HEK293T (cell line): ENCODE measurements around the gene GAL3ST2.
"Not testable (repeated sequence)": the region's sequence is repeated elsewhere in the genome, so short reads cannot be mapped to it uniquely, and the experiment has no call there.

Experiments
- CTCF ChIA-PET: fragments of 350-600 bp; formaldehyde crosslinking; extraction: SDS; loops from one replicate; lab custom pipeline; 2021; ENCODE audit warnings: antibody characterized with exemption, inconsistent platforms; lab: Yijun Ruan, JAX
- POLR2A ChIA-PET: fragments of 350-600 bp; formaldehyde crosslinking; extraction: SDS; loops from one replicate; lab custom pipeline; 2020; ENCODE audit warnings: antibody characterized with exemption, inconsistent platforms; lab: Yijun Ruan, JAX
- DNase-seq: peaks from one replicate; pipeline ENCODE4 v3.0.0; 2012; ENCODE audit warnings: mixed read lengths; ENCODE audit errors: extremely low spot score
- ARNT ChIP-seq: fragments of 450-650 bp; IDR thresholded peaks from 2 replicates; pipeline ENCODE4 v1.6.1; 2017; ENCODE audit warnings: mild to moderate bottlenecking
- BHLHE40 ChIP-seq: fragments of 450-650 bp; IDR thresholded peaks from 2 replicates; pipeline ENCODE4 v1.6.1; 2016; ENCODE audit warnings: mild to moderate bottlenecking, moderate library complexity, borderline replicate concordance
- CTBP1 ChIP-seq: fragments of 450-650 bp; IDR thresholded peaks from 2 replicates; pipeline ENCODE4 v1.6.1; 2016; ENCODE audit warnings: borderline replicate concordance
- ELF4 ChIP-seq: fragments of 450-650 bp; IDR thresholded peaks from 2 replicates; pipeline ENCODE4 v1.6.1; 2017; ENCODE audit warnings: antibody characterized with exemption
- FOXA1 ChIP-seq: fragments of 450-650 bp; IDR thresholded peaks from 2 replicates; pipeline ENCODE4 v1.6.1; 2016; ENCODE audit warnings: mild to moderate bottlenecking
- FOXK2 ChIP-seq: fragments of 450-650 bp; IDR thresholded peaks from 2 replicates; pipeline ENCODE4 v1.6.1; 2016; ENCODE audit warnings: mild to moderate bottlenecking
- FOXM1 ChIP-seq: fragments of 450-650 bp; IDR thresholded peaks from 2 replicates; pipeline ENCODE4 v1.6.1; 2017; ENCODE audit warnings: mild to moderate bottlenecking, borderline replicate concordance
- HDGF ChIP-seq: fragments of 450-650 bp; IDR thresholded peaks from 2 replicates; pipeline ENCODE4 v1.6.1; 2017; ENCODE audit warnings: antibody characterized with exemption, borderline replicate concordance
- L3MBTL2 ChIP-seq: fragments of 450-650 bp; conservative IDR thresholded peaks from 2 replicates; pipeline ENCODE4 v1.6.1; 2016; ENCODE audit warnings: mild to moderate bottlenecking
- LEF1 ChIP-seq: fragments of 450-650 bp; IDR thresholded peaks from 2 replicates; pipeline ENCODE4 v1.6.1; 2017; ENCODE audit warnings: mild to moderate bottlenecking, borderline replicate concordance
- NFRKB ChIP-seq: fragments of 450-650 bp; IDR thresholded peaks from 2 replicates; pipeline ENCODE4 v1.6.1; 2016; ENCODE audit warnings: mild to moderate bottlenecking, moderate library complexity
- SP1 ChIP-seq: fragments of 450-650 bp; IDR thresholded peaks from 2 replicates; pipeline ENCODE4 v1.6.1; 2017
- SUZ12 ChIP-seq: fragments of 450-650 bp; IDR thresholded peaks from 2 replicates; pipeline ENCODE4 v1.6.1; 2016; ENCODE audit warnings: mild to moderate bottlenecking
- TARDBP ChIP-seq: fragments of 450-650 bp; IDR thresholded peaks from 2 replicates; pipeline ENCODE4 v1.6.1; 2016
- ZNF384 ChIP-seq: fragments of 450-650 bp; IDR thresholded peaks from 2 replicates; pipeline ENCODE4 v1.6.1; 2016
- TF ChIP-seq, protein P1 (sequence below): fragments of 450-650 bp; IDR thresholded peaks from 2 replicates; pipeline ENCODE4 v1.6.1; 2016

The GAL3ST2 gene

DNA sequence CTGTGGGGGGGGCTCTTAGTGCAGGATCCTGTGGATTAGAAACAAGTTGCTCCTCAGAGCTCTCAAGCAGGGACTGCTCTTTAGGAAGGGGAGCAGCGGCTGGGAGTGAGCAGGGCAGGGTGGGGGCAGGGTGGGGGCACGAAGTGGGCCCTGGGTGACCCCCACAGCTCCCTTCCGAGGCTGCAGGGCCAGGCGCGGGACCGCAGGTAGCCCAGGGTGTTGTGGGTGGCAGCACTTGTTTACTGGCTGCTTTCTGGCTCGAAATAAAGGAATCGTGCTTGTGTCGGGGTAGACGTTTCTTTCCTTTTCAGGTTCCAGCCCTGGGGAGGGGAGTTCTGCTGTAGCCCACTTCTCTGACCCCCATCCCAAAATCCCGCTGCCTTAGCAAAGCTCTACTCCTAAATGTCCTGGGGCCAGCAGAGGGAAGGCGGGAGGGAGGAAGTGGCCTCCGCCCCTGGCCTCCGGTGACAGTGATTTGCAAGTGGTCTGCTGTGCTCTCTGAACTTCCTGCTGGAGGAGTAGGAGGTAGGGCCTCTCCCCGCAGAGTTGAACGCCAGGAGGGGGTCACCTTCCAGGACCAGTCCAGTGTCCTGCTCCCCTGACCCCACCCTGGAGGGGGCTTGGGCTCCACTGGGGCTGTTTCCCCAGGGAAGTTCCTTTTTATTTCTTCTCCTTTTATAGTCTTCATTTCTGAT, 40.7 kb downstream of the GAL3ST2 start:
- POLR2A ChIA-PET: no interaction called here
- no peak for TF ChIP-seq ELF4
- no peak for TF ChIP-seq LEF1
- no peak for TF ChIP-seq FOXA1
- no peak for TF ChIP-seq SP1
- TF ChIP-seq NFRKB: no peak
- TF ChIP-seq BHLHE40: no peak
- no peak for TF ChIP-seq TARDBP
- TF ChIP-seq ARNT: no peak
- TF ChIP-seq, protein P1, sequence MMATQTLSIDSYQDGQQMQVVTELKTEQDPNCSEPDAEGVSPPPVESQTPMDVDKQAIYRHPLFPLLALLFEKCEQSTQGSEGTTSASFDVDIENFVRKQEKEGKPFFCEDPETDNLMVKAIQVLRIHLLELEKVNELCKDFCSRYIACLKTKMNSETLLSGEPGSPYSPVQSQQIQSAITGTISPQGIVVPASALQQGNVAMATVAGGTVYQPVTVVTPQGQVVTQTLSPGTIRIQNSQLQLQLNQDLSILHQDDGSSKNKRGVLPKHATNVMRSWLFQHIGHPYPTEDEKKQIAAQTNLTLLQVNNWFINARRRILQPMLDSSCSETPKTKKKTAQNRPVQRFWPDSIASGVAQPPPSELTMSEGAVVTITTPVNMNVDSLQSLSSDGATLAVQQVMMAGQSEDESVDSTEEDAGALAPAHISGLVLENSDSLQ: no peak
- no peak for TF ChIP-seq ZNF384
- no peak for TF ChIP-seq CTBP1
- no peak for DNase-seq
- CTCF ChIA-PET: no interaction called here

DNA sequence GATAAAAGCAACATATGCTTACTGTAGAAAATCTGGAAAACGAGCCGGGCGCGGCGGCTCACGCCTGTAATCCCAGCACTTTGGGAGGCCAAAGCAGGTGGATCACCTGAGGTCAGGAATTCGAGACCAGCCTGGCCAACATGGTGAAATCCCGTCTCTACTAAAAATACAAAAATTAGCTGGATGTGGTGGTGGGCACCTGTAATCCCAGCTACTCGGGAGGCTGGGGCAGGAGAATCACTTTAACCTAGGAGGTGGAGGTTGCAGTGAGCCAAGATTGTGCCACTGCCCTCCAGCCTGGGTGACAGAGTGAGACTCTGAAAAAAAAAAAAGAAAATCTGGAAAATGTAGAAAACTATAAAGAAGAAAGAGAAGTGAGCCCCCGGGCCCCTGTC, 41.2 kb downstream of the GAL3ST2 start:
- POLR2A ChIA-PET, CTCF ChIA-PET, DNase-seq: not testable (repeated sequence)

DNA sequence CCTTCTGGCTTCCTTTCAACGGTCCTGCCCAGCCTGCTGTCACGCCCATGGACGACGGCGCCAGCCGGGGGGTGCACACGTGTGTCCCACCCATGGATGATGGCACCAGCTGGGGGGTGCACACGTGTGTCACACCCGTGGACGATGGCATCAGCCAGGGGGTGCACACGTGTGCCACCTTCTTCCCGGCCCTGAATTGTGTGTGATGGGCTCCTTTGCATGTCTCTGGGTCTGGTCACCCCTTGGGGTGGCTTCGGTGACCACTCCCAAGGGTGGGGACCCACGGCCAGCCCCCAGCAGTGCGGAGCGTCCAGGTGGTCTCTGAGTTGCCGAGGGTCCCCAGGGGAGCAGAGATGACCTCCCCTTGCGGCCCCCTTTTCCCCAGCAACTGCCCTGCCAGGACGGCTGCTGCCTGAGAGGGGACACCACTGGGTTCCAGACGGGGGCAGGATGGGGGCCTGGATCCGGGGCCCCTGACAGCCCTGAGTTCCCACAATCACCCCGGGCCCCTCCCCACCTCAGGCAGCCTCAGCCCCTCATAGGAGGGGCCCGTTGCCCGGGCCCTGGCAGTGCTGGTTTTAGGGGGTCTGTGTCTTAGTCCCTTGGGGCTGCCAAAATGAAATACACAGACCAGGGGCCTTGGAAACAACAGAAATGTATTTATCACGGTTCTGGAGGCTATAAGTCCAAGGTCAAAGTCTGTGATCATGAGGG, 41.8 kb downstream of the GAL3ST2 start:
- DNase-seq: no peak
- CTCF ChIA-PET: no interaction called here
- POLR2A ChIA-PET: no interaction called here
- TF ChIP-seq, protein P1: no peak
- TF ChIP-seq ARNT: no peak
- TF ChIP-seq L3MBTL2: no peak
- no peak for TF ChIP-seq FOXK2
- no peak for TF ChIP-seq LEF1
- no peak for TF ChIP-seq SUZ12
- TF ChIP-seq CTBP1: no peak
- no peak for TF ChIP-seq NFRKB
- no peak for TF ChIP-seq ELF4
- no peak for TF ChIP-seq ZNF384

DNA sequence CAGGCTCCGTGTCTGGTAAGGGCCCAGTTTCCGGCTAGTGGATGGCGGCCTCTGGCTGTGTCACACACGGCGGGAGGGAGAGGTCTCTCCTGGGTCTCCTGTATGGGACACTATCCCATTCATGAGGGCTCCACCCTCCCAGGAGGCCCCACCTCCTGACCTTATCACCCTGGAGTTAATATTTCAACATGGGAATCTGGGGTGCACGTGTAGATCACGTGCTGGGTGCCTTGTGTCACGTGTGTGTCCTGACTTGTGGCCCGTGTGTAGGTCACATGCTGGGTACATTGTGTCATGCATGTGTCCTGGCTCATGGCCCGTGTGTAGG, 42.3 kb downstream of the GAL3ST2 start:
- ChIA-PET CTCF (no interaction called here), POLR2A (no interaction called here)
- no peak for DNase-seq
- TF ChIP-seq SUZ12 (no peak), FOXM1 (no peak), ARNT (no peak), LEF1 (no peak), HDGF (no peak), TARDBP (no peak), BHLHE40 (no peak), L3MBTL2 (no peak), NFRKB (no peak), FOXK2 (no peak), CTBP1 (no peak), FOXA1 (no peak), ZNF384 (no peak)
- TF ChIP-seq, protein P1: no peak

DNA sequence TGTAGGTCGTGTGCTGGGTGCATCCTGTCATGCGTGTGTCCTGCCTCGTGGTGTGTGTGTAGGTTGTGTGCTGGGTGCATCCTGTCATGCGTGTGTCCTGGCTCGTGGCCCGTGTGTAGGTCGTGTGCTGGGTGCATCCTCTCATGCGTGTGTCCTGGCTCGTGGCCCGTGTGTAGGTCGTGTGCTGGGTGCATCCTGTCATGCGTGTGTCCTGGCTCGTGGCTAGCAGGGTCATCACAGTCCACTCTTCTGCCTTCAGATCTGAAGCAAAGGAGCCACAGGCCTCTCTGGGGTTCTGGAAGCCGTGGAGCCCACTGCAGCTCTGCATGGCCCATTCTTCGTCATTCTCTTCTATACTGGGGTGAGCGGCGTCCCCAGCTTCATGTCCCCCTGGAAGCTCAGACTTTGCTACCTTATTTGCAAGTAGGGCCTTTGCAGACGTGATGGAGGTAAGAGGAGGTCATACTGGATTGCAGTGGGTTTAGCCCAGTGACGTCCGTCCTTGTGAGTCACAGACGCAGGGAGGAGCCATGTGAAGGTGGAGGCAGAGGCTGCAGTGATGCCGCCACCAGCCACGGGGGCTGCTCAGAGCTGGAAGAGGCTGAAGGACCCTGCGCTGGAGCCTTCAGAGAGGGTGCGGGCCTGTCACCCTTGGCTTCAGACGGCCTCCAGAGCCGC, 43.5 kb downstream of the GAL3ST2 start:
- CTCF ChIA-PET, DNase-seq, POLR2A ChIA-PET: not testable (repeated sequence)

DNA sequence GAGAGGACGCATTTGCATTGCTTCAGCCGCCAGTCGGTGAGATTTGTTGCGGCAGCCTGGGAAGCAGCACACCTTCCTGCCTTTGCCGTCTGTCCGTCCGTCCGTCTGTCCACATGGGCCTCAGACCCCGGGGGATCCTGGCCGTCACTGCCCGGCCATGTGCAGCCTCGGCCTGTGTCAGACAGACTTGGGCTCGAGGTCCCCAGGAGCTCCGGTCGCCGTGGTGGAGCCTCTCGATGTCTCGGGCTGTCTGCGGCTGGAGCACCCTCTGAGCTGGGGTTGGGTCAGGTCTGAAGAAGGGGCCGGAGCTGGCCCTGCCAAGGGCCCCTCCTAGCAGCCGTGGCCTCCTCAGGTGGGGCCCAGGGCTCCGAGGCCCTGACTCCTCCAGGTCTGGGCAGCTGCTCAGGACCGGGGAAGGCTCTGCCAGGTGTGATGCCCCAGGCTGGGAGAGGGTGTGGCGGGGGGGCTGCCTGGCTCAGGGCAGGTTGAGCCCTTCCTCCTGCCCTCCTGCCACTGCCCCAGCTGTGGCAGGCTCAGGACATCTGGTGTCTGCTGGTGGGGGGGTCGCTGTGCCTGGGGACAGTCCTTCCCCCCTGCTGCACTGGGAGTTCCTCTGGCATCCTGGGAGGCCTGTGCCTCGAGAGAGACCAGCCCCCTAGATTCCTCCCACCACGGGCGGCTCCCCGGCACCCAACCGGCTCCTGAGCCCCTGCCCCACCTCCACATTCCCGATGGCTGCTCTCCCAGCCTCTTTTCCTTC, 44.2 kb downstream of the GAL3ST2 start:
- ChIA-PET POLR2A (no interaction called here), CTCF (no interaction called here)
- DNase-seq: no peak
- TF ChIP-seq CTBP1 (no peak), FOXA1 (no peak), FOXK2 (no peak), HDGF (no peak), NFRKB (no peak), ZNF384 (no peak), LEF1 (no peak), FOXM1 (no peak), ELF4 (no peak), L3MBTL2 (no peak), ARNT (no peak), SP1 (no peak), TARDBP (no peak), BHLHE40 (no peak), SUZ12 (no peak)
- TF ChIP-seq, protein P1: no peak
